H1 (cell line): ENCODE measurements around the gene LMAN1L. TPM values are rescaled to one million over a fixed set of nuclear protein-coding genes. Genes with fewer than 3 reads are reported as not detected.

Experiments
- EP300 ChIP-seq, 2 experiments: IDR thresholded peaks; 1 replicate in 1 of 2; 2 replicates in 1 of 2; pipeline ENCODE4 v1.6.1; 2011 to 2012; ENCODE audit warnings: low read depth in 2 of 2, low read length in 2 of 2, mild to moderate bottlenecking in 2 of 2, borderline replicate concordance in 1 of 2, inconsistent platforms in 1 of 2, moderate library complexity in 1 of 2
- JUN ChIP-seq: IDR thresholded peaks from 2 replicates; pipeline ENCODE4 v1.6.1; 2011; ENCODE audit warnings: low read depth, mild to moderate bottlenecking, improper control_type of control experiment, low read length
- JUND ChIP-seq: IDR thresholded peaks from 2 replicates; pipeline ENCODE4 v1.6.1; 2011; ENCODE audit warnings: mild to moderate bottlenecking, improper control_type of control experiment, low read length
- RFX5 ChIP-seq: IDR thresholded peaks from 2 replicates; pipeline ENCODE4 v1.6.1; 2011; ENCODE audit warnings: low read depth, low read length, improper control_type of control experiment, borderline replicate concordance
- polyA plus RNA-seq, 7 experiments: library from polyadenylated mRNA; depleted of rRNA in 3 of 7; stranded (reverse) in 5 of 7; unstranded in 2 of 7; fragments of >200 nt in 5 of 7; fragments of 200-250 nt in 2 of 7; gene quantifications; 1 replicate in 5 of 7; 2 replicates in 1 of 7; 4 replicates in 1 of 7; pipeline versions ENCODE4 v1.2.1 to v1.2.3, GENCODE V29; 2011 to 2013; ENCODE audit warnings: missing spikeins in 2 of 7, mixed read lengths in 2 of 7
- total RNA-seq: library from RNA; stranded (reverse); fragmentation: NEBNext Ultra II Directional; extraction: Animal tissue kit (Norgen Biotek cat#: 25700); gene quantifications from 2 replicates; pipeline ENCODE4 v1.2.1, GENCODE V29; 2021
- TF ChIP-seq, protein P1 (sequence below): IDR thresholded peaks from 2 replicates; pipeline ENCODE4 v1.6.1; 2012; ENCODE audit warnings: inconsistent platforms

The LMAN1L gene
- total and polyA plus RNA-seq, 2 of the 8 experiments (the other 6 are each of a cell fraction or from before 2014, with no cell fraction given): not detected

DNA sequence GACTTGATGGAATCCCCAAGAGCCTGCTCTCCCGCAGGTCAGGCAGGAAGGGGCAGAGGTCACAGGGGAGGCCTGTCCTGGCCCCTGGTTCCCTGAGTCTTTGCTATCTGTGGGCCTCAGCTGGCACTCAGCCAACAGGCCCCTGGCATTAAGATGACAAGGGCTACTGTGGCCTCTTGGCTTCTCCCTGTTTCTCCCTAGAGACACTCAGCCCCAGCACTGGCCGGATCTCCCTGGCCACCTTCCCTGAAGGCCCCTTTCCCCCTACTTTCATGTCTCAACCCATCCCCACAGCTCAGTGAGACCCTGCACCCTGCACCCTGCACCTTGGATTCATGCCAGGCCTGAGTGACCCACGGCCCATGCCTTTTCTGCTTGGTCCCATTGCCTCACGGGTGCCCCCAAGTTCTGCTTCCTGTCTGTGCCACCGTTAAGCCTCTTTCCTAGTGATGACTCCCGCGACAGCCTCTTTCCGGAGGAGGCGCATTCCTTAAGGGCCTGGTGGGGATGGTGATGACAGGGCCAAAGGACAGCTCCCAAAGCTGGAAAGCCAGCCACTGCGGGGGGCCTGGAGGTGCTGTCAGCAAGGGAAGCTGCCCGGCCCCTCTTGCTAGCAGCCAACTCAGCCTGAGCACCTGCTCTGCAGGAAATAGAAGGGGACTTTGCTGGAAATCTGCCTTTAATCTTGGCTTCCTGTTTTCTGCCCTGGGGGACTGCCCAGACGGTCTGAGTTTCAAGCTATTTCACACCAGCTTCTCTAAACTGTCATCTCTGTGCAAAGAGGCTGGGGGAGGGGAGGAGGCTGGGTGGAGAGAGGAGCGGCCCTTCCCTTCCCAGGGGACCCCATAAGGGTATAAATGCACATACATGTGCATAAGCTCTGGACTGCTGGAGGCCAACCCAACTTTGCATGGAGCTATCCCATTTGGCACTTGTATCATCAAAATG is 35.5 kb upstream of the LMAN1L start (continued):
- TF ChIP-seq EP300 (IDR thresholded peaks at IDR 0.05; ENCODE audit: borderline replicate concordance in 1 of 2, low read depth in 2 of 2, low read length in 2 of 2) (no peak), JUND (no peak), RFX5 (no peak), JUN (no peak)
- TF ChIP-seq, protein P1, sequence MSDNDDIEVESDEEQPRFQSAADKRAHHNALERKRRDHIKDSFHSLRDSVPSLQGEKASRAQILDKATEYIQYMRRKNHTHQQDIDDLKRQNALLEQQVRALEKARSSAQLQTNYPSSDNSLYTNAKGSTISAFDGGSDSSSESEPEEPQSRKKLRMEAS: no peak
